Skeletal muscle cell (primary cell): Measurements from ENCODE around the gene GPR68.
"Not testable (repeated sequence)": the region's sequence is repeated elsewhere in the genome, so short reads cannot be mapped to it uniquely, and the experiment has no call there.

Source experiments
- DNase-seq: peaks from one replicate; pipeline ENCODE4 v3.0.0-alpha.2; 2010; ENCODE audit warnings: low read depth
- H3K4me3 ChIP-seq: 2 replicates; pipeline ENCODE4 v1.5.1; 2011; ENCODE audit warnings: low read depth, mild to moderate bottlenecking, control low read depth, low read length, moderate library complexity

GPR68 gene

GRCh38 chr14:91233936-91234790, 10.3 kb downstream of the GPR68 start:
- DNase-seq = no peak
- H3K4me3 ChIP-seq = no peak overlapping the region

GRCh38 chr14:91232603-91233002, 11.9 kb downstream of the GPR68 start:
- DNase-seq = no peak
- H3K4me3 ChIP-seq = no peak overlapping the region

GRCh38 chr14:91232052-91232451, 12.5 kb downstream of the GPR68 start:
- DNase-seq = no peak
- no peak overlapping the region for H3K4me3 ChIP-seq

GRCh38 chr14:91231446-91231845, 13.1 kb downstream of the GPR68 start:
- DNase-seq = no peak
- H3K4me3 ChIP-seq = no peak overlapping the region

DNA sequence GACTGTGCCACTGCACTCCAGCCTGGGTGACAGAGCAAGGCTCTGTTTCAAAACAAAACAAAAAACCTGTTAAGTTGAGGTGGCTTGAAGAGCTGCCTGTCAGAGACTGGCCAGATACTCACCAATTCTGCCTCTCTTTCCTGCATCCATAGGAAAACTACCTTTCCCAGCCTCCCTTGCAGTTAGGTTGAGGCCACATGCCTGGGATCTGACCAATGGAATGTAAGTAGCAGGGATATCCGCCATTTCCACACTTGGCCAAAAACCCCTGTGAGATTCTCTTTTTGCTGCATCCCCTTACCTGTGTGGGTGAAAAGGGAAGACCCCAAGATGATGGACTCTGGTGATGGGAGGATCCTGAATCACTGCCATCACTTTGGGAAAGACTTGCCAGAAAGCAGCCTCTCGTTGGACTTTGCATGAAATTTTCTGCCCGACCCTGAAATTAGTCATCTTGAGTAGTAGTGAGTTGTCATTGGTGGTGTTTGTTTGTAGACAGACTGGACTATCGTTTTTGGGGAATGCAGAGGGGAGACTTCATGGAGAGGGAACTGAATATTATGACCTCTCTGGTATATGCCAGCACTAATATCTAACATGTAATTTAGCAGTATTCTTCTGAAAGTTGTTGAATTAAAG, 14.0 kb downstream of the GPR68 start:
- no peak overlapping the region for H3K4me3 ChIP-seq
- no peak for DNase-seq

- DNase-seq = peak; percentile 28
- no peak overlapping the region for H3K4me3 ChIP-seq
Observed at GRCh38 chr14:91229743-91230200, 14.7 kb downstream of the GPR68 start.

- DNase-seq = no peak
- H3K4me3 ChIP-seq = no peak overlapping the region
Observed at GRCh38 chr14:91229005-91229382, 15.5 kb downstream of the GPR68 start.

GRCh38 chr14:91228112-91229004, 16.1 kb downstream of the GPR68 start:
- peak; percentile 29 for DNase-seq
- no peak overlapping the region for H3K4me3 ChIP-seq

GRCh38 chr14:91227183-91227628, 17.3 kb downstream of the GPR68 start:
- no peak for DNase-seq
- no peak overlapping the region for H3K4me3 ChIP-seq

GRCh38 chr14:91226360-91226759, 18.1 kb downstream of the GPR68 start:
- not testable (repeated sequence) for H3K4me3 ChIP-seq, DNase-seq

DNA sequence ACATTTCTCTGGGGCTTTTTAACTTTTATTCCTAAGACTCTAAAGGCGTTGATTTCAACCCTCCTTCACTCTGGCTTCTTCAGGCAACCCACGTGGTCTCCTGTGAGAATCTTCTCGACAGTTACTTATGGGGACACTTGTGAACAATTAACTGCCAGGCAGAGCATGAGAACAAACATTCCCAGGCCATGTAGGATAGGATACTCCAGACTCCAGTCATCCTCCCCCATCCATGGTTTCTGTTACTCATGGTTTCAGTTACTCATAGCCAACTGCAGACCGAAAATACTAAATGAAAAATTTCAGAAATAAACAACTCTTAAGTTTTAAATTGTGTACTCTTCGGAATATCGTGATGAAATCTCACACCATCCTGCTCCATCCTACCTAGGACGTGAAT, 19.5 kb downstream of the GPR68 start:
- no peak overlapping the region for H3K4me3 ChIP-seq
- no peak for DNase-seq

DNA sequence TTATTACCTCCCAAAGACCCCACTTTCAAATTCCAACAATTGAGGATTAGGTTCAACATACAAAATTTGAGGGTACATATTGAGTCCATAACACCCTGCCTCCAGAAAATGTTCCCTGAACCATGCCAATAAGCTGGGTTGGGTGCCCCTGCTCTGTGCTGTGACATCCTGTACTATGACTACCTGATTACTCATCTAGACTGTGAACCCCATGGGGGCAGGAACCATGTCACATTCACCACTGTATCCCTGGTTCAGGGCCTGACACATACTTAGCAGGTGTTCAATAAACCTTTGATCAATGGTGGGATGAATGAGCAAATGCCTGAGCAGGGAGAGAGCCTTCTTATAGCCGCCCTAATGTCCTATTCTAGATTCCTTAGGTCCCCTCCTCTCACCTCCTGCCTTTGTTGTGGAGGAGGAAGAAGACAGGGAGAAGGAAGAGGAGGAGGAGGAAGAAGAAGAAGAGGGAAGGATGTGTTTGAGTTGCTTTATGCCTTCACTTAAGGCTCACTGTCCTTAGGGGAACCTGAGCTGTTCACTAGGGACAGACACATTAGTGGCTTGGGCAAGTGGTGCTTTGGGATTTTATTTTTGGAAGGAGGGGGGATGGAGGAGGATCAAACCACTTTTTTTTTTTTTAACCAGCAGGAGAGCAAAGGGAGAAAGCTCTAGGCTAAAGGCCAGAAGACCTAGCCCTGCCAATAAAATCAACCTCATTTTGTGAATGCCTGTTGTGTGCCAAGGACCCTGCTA, 21.3 kb downstream of the GPR68 start:
- DNase-seq = no peak
- no peak overlapping the region for H3K4me3 ChIP-seq

DNA sequence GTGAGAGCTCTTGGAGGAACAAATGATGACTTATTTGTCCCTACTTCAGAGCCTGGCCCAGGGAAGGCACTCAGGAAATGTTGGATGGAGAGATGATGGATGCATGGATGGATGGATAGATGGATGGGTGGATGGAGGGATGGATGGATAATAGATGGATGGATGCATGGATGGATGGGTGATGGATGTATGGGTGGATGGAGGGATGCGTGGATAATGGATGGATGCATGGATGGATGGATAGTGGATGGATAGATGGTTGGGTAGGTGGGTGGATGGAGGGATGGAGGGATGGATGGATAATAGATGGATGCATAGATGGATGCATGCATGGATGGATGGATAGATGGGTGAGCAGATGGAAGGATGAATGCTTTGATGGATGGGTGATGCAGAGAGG, 23.2 kb downstream of the GPR68 start:
- DNase-seq = no peak
- H3K4me3 ChIP-seq = no peak overlapping the region

DNA sequence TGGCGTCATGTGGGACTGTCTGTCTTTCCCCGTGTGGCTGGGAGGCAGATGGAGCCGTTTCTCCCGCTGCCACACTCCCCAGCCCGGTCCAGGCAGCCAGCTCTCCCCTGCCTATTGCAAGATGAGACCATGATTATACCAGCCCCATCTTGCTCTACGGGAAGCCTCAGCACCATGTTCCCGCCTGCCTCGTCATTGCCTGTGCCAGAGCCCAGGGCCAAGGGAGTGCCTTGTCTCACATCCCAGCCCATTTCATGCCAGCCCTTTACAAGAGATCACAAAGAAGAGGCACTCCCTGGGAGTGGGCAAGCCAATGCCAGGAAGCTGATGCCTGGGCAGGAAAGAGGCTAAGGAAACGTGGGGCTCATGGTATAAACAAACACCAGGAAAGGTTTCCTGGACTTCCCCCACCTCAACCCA, 23.9 kb downstream of the GPR68 start:
- DNase-seq = no peak
- H3K4me3 ChIP-seq = no peak overlapping the region

GRCh38 chr14:91219517-91220389, 24.8 kb downstream of the GPR68 start:
- no peak for DNase-seq
- H3K4me3 ChIP-seq = no peak overlapping the region

GRCh38 chr14:91218014-91218413, 26.5 kb downstream of the GPR68 start:
- no peak overlapping the region for H3K4me3 ChIP-seq
- no peak for DNase-seq

- no peak for DNase-seq
Observed at GRCh38 chr14:91216731-91217226, 27.7 kb downstream of the GPR68 start.

GRCh38 chr14:91215381-91215780, 29.1 kb downstream of the GPR68 start:
- DNase-seq = no peak
- H3K4me3 ChIP-seq = no peak overlapping the region

More at GRCh38 chr14:91216731-91217226, 27.7 kb downstream of the GPR68 start:
- no peak overlapping the region for H3K4me3 ChIP-seq
